ENCODE data around the gene SELENOM.

GRCh38 chr22:31125521-31126117, 18.3 kb upstream of the SELENOM start:
- TF ChIP-seq CTCF (IDR thresholded peaks at IDR 0.05) (no peak), USF2 (CRISPR knock-in tag; IDR thresholded peaks at IDR 0.05) (no peak), SMAD3 (CRISPR knock-in tag; IDR thresholded peaks at IDR 0.05; ENCODE audit: borderline replicate concordance) (no peak), AFF4 (CRISPR knock-in tag; IDR thresholded peaks at IDR 0.05; ENCODE audit: borderline replicate concordance) (no peak), IRF2 (CRISPR knock-in tag; IDR thresholded peaks at IDR 0.05; ENCODE audit: borderline replicate concordance, low read depth) (no peak), ERG (CRISPR knock-in tag; IDR thresholded peaks at IDR 0.05) (no peak), NR2C2 (CRISPR knock-in tag; IDR thresholded peaks at IDR 0.05) (no peak), ETV6 (CRISPR knock-in tag; IDR thresholded peaks at IDR 0.05) (no peak), USF1 (CRISPR knock-in tag; IDR thresholded peaks at IDR 0.05) (no peak)
